A549 treated with AZD2906 at 1 μM for 4 hours (cell line): ENCODE results near the gene FAM117A. TPM values are rescaled to one million over a fixed set of nuclear protein-coding genes. Genes with fewer than 3 reads are reported as not detected.

Experiments used
- total RNA-seq: library from RNA; stranded (reverse); fragments of 200-300 nt; extraction: Qiagen RNA extraction; gene quantifications from 5 replicates; pipeline ENCODE4 v1.2.3, GENCODE V29; 2022

Gene FAM117A
- 1.3 to 1.9 TPM (median 1.8 TPM) in 5 replicates for total RNA-seq

DNA sequence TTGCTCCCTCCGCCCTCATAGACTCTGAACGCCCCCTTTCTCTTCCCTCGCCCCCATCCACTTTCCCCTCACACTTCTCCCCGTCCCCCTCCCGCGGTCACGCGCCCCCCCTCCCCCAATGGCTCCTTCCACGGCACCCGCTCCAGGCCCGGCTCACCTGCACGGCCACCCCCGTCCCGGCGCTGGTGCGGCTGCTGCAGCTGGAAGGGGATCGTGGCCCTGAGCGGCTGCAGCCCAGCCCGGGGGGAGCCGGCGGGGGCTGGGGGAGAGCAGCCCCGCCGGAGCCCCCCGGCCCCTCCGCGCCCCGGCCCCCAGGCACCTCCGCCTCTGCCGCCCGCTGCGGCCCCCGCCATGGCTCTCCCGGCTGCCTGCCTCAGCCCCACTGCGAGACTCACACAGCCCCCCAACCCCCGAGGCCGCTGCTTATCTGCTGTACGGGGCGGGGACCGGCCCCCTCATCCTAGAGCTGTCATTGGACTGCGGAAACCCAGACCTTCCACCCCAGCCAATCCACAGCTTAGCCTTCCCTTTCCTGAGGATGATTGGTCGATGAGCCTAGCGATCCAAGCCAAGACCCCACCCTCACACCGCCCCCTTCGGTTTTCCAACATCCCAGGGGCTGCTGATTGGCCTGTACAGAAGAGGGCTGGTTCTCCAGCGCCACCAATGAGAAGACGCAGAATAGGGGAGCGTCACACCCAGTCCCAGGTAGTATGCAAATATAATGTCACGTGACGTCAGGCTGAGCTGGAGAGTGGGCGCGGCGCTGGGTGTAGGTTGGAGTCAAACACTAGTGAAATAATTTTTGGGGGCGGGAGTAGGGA, at the start of gene FAM117A:
Gene FAM117A, minus strand, starts transcription at position 397 of the 824 bp plus-strand sequence. Its CDS starts 44 bp downstream, at position 353.

DNA sequence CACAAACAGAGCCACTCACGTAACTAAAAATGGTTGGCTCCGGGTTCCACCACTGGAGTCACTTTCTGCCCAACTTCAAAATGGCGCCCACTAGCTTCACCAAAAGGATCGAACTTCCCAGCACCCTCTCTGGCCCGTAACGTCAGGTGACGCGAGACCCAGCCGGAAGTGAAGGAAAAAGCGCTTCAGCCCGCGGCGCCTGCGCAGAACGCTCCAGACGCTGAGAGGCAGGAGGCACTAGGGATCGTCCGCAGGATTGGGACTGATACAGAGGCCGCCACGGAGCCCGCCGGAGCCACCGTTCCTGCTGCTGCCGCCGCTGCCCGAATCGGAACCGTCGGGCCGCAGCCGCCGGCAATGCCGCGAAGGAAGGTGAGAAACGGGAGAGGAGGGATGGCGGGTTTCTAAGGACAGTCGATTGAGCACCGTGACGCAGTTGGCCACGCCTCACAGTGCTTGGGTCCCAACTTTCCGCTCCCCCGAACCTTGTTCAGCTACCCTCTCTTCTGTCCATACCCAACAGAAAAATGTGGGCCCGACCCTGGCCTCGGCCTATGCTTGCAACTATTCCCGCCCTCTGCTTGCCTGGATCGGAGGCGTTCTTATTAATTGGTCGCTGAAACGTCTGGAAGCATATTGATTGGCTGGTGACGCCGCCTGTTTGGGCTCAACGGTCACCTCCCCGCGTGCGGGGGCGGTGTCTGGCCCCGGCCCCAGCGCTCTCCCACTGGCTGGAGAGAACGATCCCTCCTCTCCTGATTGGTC, 24.7 kb upstream of the FAM117A start, which contains the start of gene KAT7:
Gene KAT7, plus strand, starts transcription at position 204 of the 765 bp plus-strand sequence. Its CDS starts 154 bp downstream, at position 358.

DNA sequence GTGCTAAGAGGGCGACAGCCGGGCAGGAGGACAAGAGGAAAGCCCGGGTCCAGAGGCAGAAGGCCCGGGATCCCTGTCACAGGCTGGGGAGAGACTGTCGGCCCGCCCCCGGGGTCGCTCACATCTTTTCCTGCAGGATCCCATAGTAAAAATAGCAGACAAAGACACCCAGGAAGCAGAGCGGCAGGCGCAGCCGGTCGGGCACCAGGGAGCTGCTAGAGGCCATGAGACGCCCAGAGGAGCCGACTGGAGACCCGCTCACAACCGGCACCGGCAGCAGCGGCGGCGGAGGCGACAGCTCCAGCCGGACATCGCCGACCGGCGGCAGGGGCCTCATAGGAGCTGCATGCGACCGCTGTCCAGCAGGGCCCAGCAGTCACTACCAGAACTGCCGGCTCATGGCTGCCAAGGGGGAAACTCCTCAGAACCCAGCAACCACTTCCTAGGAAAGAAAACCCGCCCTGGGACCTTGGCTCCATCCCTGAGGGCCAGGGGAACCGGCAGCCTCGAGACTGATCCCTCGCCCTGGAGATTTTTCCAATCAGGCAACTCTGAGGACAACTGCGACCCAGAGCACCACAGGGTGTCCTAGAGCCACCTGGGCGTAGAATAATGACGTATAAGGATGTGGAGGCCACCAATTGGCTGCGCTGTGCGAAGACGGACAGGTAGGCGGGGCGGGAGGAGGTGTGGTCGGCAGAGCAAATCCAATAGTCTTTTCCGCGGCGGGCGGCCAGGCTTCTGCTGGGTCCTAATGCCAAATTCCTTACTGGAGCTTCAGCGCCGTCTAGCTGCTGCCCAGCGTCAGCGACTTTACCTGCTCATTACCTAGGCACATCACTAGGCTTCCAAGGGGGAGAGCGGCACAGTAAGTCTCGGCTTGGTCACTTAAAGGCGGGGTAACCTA, 56.1 kb downstream of the FAM117A start, which contains the start of gene SLC35B1:
Gene SLC35B1, minus strand, starts transcription at position 357 of the 907 bp plus-strand sequence. Its CDS starts 131 bp downstream, at position 226.

GRCh38 chr17:49677933-49678847, 85.7 kb downstream of the FAM117A start, which contains the start of gene SPOP:
SPOP (minus strand) TSS chr17:49678097; CDS start chr17:49622810, 55,287 bp downstream.

Other genes starting within 250 kb of the FAM117A start
- gene NXPH3, start 188.3 kb downstream of the FAM117A start, total RNA-seq: 1.1 to 1.5 TPM (median 1.5 TPM) in 5 replicates
- 40.5 to 47.9 TPM (median 42.3 TPM) in 5 replicates for gene SPOP, start 86.0 kb downstream of the FAM117A start, total RNA-seq
- gene SLC35B1, start 56.2 kb downstream of the FAM117A start, total RNA-seq: 87.4 to 95.8 TPM (median 89.0 TPM) in 5 replicates
- 26.3 to 31.3 TPM (median 27.6 TPM) in 5 replicates for gene KAT7, start 24.6 kb upstream of the FAM117A start, total RNA-seq
- not detected in 5 replicates for gene TAC4, start 83.9 kb upstream of the FAM117A start, total RNA-seq
- 1.9 to 2.7 TPM (median 2.6 TPM) in 5 replicates for gene DLX4, start 205.1 kb upstream of the FAM117A start, total RNA-seq
- 0.05 to 0.11 TPM (median 0.08 TPM) in 5 replicates for gene DLX3, start 231.1 kb upstream of the FAM117A start, total RNA-seq